Left lung (tissue), 10 donors: ENCODE results near the gene PDCL3. TPM values are rescaled to one million over a fixed set of nuclear protein-coding genes. Genes with fewer than 3 reads are reported as not detected.
A peak's percentile ranks its signal among the peaks of the same experiment; 100 is the strongest.

Experiments
- ATAC-seq: fragments of 200-7000 bp; cut with Tn5 transposase; one replicate; pipeline ENCODE4 v1.9.1; 2020; ENCODE audit warnings: moderate library complexity
- DNase-seq, 4 donors: peaks; one replicate each; pipeline ENCODE4 v3.0.0-alpha.2; 2013 to 2020
- H3K27ac ChIP-seq, 2 donors: fragments of 200-600 bp; sonication (generic) in 1 of 2; one replicate each; pipeline versions ENCODE4 v1.5.0 to v1.8.0; 2020 to 2021
- H3K27me3 ChIP-seq, 2 donors: fragments of 200-600 bp; sonication (generic) in 1 of 2; one replicate each; pipeline versions ENCODE4 v1.5.0 to v1.8.0; 2020 to 2021
- H3K36me3 ChIP-seq, 2 donors: fragments of 200-600 bp; sonication (generic) in 1 of 2; one replicate each; pipeline versions ENCODE4 v1.5.0 to v1.8.0; 2020 to 2021
- H3K4me1 ChIP-seq, 2 donors: fragments of 200-600 bp; one replicate each; pipeline ENCODE4 v1.8.0; 2021
- H3K4me3 ChIP-seq, 2 donors: fragments of 200-600 bp; sonication (generic) in 1 of 2; one replicate each; pipeline versions ENCODE4 v1.5.0 to v1.8.0; 2020 to 2021; ENCODE audit warnings: mild to moderate bottlenecking in 1 of 2
- H3K9me3 ChIP-seq, 2 donors: fragments of 200-600 bp; sonication (generic) in 1 of 2; one replicate each; pipeline versions ENCODE4 v1.5.0 to v1.8.0; 2020 to 2021
- intact Hi-C, 2 donors: fragments of 100-400 bp; cut with DNase I; formaldehyde crosslinking; loops; one replicate each; pipeline versions ENCODE4 v1.11.2 to v1.14.2; 2022
- polyA plus RNA-seq, 6 donors: library from polyadenylated mRNA; unstranded; fragments of 120-200 nt; gene quantifications; one replicate each; pipeline ENCODE4 v1.2.1, GENCODE V29; 2013; ENCODE audit not compliant: insufficient read length in 6 of 6
- total RNA-seq, 2 donors: library from RNA; stranded (reverse); fragmentation: NEBNext Ultra II Directional; extraction: Animal tissue kit (Norgen Biotek cat#: 25700); gene quantifications; one replicate each; pipeline ENCODE4 v1.2.1, GENCODE V29; 2021
- TF ChIP-seq, protein P1 (sequence below), 2 donors: fragments of 200-600 bp; sonication (generic) in 1 of 2; IDR thresholded peaks; one replicate each; pipeline versions ENCODE4 v1.5.0 to v1.8.0; 2021; ENCODE audit warnings: antibody characterized with exemption in 2 of 2
- donor health status: DM: no; HTN: yes; CAD: no.
- donor health status: DM: no; HTN: no; CAD: no.

PDCL3 gene
- total and polyA plus RNA-seq, 8 donors: 17.8 to 29.2 (median 27.4) TPM

DNA sequence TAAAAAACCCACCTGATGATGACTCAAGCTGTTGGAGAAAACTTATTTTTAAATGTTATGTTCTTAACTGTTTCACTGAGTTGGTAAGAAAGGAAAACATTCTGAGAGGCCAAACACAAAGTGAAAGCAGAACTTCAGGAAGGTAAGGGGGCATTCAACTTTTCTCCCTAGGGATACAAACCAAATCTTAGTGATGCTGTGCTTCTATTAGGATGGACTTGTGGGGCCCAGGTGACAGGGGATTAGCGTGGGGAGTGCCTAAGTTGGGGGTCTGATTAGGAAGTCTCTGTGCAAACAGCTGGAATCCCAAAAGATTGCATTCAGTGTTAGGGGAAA lies 18.5 kb downstream of the PDCL3 start:
- DNase-seq: no peak
- ATAC-seq: no peak
- Histone ChIP-seq H3K27me3 (no peaks in the 10 kb centered on the region), H3K4me1 (peaks cover 0 to 24% of the 10 kb centered on the region in 2 donors), H3K9me3 (no peaks in the 10 kb centered on the region), H3K36me3 (peaks cover 0 to 4% of the 10 kb centered on the region in 2 donors), H3K27ac (peak overlapping the region; percentile 68 to 75), H3K4me3 (no peak overlapping the region)
- intact Hi-C loops: no loop called here
- TF ChIP-seq, protein P1, sequence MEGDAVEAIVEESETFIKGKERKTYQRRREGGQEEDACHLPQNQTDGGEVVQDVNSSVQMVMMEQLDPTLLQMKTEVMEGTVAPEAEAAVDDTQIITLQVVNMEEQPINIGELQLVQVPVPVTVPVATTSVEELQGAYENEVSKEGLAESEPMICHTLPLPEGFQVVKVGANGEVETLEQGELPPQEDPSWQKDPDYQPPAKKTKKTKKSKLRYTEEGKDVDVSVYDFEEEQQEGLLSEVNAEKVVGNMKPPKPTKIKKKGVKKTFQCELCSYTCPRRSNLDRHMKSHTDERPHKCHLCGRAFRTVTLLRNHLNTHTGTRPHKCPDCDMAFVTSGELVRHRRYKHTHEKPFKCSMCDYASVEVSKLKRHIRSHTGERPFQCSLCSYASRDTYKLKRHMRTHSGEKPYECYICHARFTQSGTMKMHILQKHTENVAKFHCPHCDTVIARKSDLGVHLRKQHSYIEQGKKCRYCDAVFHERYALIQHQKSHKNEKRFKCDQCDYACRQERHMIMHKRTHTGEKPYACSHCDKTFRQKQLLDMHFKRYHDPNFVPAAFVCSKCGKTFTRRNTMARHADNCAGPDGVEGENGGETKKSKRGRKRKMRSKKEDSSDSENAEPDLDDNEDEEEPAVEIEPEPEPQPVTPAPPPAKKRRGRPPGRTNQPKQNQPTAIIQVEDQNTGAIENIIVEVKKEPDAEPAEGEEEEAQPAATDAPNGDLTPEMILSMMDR (IDR thresholded peaks at IDR 0.05): no peak

GRCh38 chr2:100584816-100585215 lies 22.0 kb downstream of the PDCL3 start:
- Histone ChIP-seq H3K4me3 (no peak overlapping the region), H3K9me3 (no peaks in the 10 kb centered on the region), H3K27ac (no peak overlapping the region), H3K27me3 (no peaks in the 10 kb centered on the region), H3K4me1 (peaks cover 0 to 24% of the 10 kb centered on the region in 2 donors), H3K36me3 (no peaks in the 10 kb centered on the region)
- TF ChIP-seq, protein P1 (IDR thresholded peaks at IDR 0.05): no peak
- DNase-seq: no peak
- ATAC-seq: no peak
- intact Hi-C loops: no loop called here

DNA sequence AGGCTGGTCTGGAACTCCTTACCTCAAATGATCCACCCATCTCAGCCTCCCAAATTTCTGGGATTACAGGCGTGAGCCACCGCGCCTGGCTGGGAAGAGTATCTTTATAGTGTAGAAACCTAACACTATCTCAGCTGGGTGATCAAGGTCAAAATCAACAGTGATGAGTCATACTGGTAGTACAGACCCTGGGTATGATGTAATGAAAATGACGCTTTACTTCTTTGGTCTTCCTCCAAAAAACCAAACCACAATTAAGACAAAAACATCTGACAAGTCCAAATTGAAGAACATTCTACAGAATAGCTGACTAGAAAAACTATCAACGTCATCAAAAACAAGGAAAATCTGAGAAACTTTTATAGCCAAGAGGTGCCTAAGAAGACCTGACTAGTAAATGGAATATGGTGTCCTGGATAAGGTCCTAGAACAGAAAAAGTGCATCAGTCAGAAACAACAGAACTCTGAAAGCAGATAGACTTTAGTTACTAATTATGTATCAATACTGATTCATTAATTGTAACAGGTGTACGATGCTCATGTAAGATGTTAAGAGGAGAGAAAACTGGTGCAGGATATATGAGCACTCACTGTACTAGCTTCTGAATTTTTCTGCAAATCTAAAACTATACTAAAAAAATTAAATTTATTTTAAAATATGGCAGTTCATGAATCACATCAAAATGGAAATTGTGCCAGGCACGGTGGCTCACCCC lies 25.4 kb downstream of the PDCL3 start:
- ATAC-seq (peak; percentile 68), DNase-seq (no peak)
- no peaks in the 10 kb centered on the region for H3K27me3 ChIP-seq
- H3K4me3 ChIP-seq: no peak overlapping the region
- no peaks in the 10 kb centered on the region for H3K9me3 ChIP-seq
- intact Hi-C loops: no loop called here
- no peaks in the 10 kb centered on the region for H3K36me3 ChIP-seq
- TF ChIP-seq, protein P1 (IDR thresholded peaks at IDR 0.05): no peak
- H3K4me1 ChIP-seq: peaks cover 0 to 7% of the 10 kb centered on the region in 2 donors
- no peak overlapping the region for H3K27ac ChIP-seq

DNA sequence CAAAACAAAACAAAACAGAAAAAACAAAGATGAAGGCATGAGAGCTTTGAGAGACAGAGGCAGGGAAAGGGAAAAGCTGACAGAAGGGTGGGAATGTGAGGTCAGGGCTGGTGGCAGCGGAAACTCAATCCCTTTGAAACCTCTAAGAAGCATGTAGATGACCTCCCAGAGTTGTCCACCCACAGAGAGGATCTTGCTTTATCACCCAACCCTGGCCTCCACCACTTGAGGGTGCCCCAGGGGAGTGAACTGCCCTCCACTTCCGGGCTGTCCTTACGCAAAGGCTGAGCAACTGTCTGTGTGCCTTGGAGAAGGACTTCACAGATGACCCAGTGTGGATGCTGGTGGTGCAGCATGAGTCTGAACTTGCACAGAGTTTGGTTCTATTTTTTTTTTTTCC lies 26.7 kb downstream of the PDCL3 start:
- H3K36me3 ChIP-seq: no peaks in the 10 kb centered on the region
- H3K4me1 ChIP-seq: peaks cover 0 to 7% of the 10 kb centered on the region in 2 donors
- H3K4me3 ChIP-seq: no peak overlapping the region
- TF ChIP-seq, protein P1 (IDR thresholded peaks at IDR 0.05): no peak
- no peak overlapping the region for H3K27ac ChIP-seq
- H3K27me3 ChIP-seq: no peaks in the 10 kb centered on the region
- intact Hi-C loops: no loop called here
- peak; percentile 25 for ATAC-seq
- DNase-seq: peak in 1 of 4 donors; percentile 41
- H3K9me3 ChIP-seq: no peaks in the 10 kb centered on the region

DNA sequence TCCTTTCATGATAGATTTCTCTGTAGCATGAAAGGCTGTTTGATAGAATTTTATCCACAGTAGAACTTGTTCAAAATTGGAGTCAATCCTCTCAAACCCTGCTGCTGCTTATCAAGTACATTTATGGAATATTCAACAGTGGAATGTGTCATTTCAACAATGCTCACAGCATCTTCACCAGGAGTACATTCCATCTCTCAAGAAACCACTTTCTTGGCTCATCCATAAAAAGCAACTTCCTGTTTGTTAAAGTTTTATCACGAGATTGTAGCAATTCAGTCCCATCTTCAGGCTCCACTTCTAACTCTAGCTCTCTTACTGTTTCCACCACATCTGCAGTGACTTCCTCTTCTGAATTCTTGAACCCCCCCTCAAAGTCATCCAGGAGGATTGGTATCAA lies 29.4 kb downstream of the PDCL3 start:
- no peaks in the 10 kb centered on the region for H3K36me3 ChIP-seq
- H3K27me3 ChIP-seq: no peaks in the 10 kb centered on the region
- H3K4me3 ChIP-seq: no peak overlapping the region
- H3K9me3 ChIP-seq: no peaks in the 10 kb centered on the region
- TF ChIP-seq, protein P1 (IDR thresholded peaks at IDR 0.05): no peak
- H3K4me1 ChIP-seq: no peaks in the 10 kb centered on the region
- no peak for DNase-seq
- no peak for ATAC-seq
- no peak overlapping the region for H3K27ac ChIP-seq
- intact Hi-C loops: no loop called here
